ENCODE results near the gene ZSCAN21. TPM values are rescaled to one million over a fixed set of nuclear protein-coding genes. Genes with fewer than 3 reads are reported as not detected.

ZSCAN21 gene
- total RNA-seq, 4 donors from 2014 or later, result 11.4 to 14.7 (median 12.4) TPM

DNA sequence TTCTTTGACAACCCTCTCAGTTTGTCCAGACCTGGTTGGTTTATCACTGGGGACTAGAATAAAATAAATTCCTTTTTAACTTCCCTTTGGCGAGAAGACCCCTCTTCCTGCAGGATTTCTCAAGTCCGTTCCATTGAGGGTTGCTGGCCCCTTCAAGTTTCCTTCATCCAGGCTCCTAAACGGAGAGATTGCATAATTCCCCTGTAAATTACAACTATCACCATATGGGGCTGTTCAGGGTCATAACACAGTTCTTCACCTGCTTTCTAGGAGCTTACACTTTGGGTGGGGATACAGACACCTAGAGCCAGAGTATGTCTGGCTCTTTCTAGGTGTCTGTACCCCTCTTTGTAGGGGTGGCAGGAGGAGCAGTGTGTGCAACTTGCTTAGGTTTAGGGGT is 35.9 kb downstream of the ZSCAN21 start:
- ATAC-seq (ENCODE audit: low FRiP score), result no peak
- no peak for DNase-seq (ENCODE audit: low spot score)
- TF ChIP-seq, protein P1, sequence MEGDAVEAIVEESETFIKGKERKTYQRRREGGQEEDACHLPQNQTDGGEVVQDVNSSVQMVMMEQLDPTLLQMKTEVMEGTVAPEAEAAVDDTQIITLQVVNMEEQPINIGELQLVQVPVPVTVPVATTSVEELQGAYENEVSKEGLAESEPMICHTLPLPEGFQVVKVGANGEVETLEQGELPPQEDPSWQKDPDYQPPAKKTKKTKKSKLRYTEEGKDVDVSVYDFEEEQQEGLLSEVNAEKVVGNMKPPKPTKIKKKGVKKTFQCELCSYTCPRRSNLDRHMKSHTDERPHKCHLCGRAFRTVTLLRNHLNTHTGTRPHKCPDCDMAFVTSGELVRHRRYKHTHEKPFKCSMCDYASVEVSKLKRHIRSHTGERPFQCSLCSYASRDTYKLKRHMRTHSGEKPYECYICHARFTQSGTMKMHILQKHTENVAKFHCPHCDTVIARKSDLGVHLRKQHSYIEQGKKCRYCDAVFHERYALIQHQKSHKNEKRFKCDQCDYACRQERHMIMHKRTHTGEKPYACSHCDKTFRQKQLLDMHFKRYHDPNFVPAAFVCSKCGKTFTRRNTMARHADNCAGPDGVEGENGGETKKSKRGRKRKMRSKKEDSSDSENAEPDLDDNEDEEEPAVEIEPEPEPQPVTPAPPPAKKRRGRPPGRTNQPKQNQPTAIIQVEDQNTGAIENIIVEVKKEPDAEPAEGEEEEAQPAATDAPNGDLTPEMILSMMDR (IDR thresholded peaks at IDR 0.05), result no peak

DNA sequence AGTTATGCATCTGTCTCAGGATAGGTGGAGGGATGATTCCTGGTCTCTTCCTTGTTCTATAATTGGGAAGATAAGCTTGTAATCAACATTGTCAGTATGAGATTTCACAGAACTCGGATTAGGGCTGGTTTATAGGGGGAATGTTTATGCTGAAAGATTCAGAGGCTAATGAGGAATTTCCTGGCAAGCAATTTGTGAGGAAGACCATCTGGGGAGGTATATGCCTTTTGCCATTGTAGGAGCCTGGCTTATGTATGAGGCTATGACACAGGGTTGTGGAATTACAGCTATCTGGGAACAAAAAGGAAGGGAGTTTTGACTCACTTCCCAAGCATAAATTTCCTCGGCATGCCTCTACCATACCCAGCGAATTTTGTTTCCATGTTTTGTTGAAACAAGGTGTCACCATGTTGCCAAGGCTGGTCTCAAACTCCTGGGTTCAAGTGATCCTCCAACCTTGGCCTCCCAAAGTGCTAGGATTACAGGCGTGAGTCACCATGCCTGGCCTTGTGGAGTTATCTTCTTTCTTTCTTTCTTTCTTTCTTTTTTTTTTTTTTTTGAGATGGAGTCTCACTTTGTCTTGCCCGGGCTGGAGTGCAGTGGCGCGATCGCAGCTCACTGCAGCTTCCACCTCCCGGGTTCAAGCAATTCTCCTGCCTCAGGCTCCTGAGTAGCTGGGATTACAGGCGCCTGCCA is 37.6 kb downstream of the ZSCAN21 start:
- DNase-seq (ENCODE audit: low spot score) (no peak), ATAC-seq (ENCODE audit: low FRiP score) (peak; percentile 43)
- TF ChIP-seq, protein P1 (IDR thresholded peaks at IDR 0.05), result no peak

GRCh38 chr7:100088095-100088620 is 38.6 kb downstream of the ZSCAN21 start:
- DNase-seq (ENCODE audit: low spot score), result no peak
- TF ChIP-seq, protein P1 (IDR thresholded peaks at IDR 0.05), result no peak
- ATAC-seq (ENCODE audit: low FRiP score), result no peak

- TF ChIP-seq, protein P1 (IDR thresholded peaks at IDR 0.05), result no peak
- DNase-seq (ENCODE audit: low spot score) (peak; percentile 72), ATAC-seq (ENCODE audit: low FRiP score) (peak; percentile 38)
These were observed 39.3 kb downstream of the ZSCAN21 start, which contains the start of gene COPS6 for GRCh38 chr7:100088621-100089457. Gene COPS6, plus strand, starts transcription at chr7:100088969. Its CDS starts 22 bp downstream, at chr7:100088991.

DNA sequence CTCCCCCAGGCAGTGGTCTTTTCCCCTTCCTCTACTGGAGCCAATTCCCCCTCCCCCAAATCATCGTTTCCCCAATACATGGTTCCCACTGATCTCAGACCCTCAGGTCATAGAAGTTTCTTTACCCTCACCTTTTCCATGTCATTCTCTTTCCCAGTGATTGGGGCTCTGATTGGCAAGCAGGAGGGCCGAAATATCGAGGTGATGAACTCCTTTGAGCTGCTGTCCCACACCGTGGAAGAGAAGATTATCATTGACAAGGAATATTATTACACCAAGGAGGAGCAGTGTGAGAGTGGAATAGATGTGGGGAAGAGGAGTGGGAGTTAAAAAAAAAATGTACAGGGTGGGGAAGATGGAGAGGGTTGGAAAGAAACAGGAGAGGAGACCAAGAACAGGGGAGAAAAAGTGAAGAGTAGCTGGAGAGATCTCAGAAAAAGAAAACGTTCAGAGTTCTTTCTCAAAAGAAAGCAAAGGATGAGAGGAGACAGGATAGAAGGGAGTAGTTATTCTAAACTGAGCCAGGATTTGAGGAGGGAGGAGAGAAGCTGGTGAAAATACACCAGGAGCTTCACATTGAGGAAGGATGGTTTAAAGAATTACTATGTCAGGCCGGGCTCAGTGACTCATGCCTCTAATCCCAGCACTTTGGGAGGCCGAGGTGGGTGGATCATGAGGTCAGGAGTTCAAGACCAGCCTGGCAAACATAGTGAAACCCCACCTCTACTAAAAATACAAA is 40.1 kb downstream of the ZSCAN21 start:
- ATAC-seq (ENCODE audit: low FRiP score), result no peak
- TF ChIP-seq, protein P1 (IDR thresholded peaks at IDR 0.05), result no peak

GRCh38 chr7:100090527-100091410 is 41.2 kb downstream of the ZSCAN21 start:
- DNase-seq (ENCODE audit: low spot score) (no peak), ATAC-seq (ENCODE audit: low FRiP score) (no peak)
- TF ChIP-seq, protein P1 (IDR thresholded peaks at IDR 0.05), result no peak

More for the DNA sequence above, 40.1 kb downstream of the ZSCAN21 start:
- no peak for DNase-seq (ENCODE audit: low spot score)

All from omental fat pad (tissue), 4 donors.